GM12801 (cell line): ENCODE results near the gene MICAL2.

ENCODE experiments used
- TF ChIP-seq, protein P1 (sequence below): IDR thresholded peaks from one replicate; pipeline ENCODE4 v1.5.1; 2011; ENCODE audit warnings: control low read depth; ENCODE audit not compliant: insufficient read length; ENCODE audit errors: extremely low read depth

The MICAL2 gene

DNA sequence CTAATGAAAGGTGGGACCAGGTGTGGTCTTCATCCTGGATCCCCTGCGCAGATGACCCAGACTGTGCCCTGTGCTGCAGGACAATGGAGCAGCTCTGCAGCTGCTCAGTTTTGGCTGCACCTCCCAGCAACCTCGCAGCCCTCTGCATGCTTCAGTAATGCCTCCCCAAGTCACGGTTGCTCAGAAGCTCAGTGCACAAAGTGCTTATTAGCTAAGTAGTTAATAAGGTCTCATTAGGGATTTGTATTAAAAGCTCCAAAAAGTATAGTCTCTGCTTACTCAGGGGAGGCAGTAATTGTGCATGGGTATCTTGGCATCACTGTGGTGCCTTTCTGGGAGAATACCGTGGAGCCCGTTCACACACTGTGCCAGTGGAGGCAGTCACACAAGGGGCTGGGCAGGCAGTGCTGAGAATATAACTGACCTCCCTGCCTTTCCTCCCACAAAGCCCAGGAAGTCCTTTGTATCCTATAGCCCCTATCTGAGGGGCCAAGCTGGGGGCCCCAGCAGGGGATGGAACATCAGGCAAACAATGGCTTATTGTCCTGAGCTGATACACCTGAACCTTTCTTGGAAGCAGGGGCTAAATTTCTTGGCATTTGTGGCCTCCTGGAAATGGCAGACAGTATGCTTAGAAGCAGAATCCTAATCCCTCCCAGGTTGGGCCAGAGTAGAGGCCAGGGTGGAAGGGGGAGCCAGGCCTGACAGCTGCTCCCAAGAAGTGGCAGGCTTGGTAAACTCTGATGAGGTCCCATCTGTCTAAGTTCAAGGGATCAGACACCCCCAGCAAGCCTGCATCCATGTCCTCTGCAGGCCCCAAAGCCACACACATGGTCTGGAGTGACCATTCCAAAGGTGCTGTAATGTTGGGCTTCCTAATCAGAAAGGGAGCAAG is 141.5 kb downstream of the MICAL2 start:
- TF ChIP-seq, protein P1, sequence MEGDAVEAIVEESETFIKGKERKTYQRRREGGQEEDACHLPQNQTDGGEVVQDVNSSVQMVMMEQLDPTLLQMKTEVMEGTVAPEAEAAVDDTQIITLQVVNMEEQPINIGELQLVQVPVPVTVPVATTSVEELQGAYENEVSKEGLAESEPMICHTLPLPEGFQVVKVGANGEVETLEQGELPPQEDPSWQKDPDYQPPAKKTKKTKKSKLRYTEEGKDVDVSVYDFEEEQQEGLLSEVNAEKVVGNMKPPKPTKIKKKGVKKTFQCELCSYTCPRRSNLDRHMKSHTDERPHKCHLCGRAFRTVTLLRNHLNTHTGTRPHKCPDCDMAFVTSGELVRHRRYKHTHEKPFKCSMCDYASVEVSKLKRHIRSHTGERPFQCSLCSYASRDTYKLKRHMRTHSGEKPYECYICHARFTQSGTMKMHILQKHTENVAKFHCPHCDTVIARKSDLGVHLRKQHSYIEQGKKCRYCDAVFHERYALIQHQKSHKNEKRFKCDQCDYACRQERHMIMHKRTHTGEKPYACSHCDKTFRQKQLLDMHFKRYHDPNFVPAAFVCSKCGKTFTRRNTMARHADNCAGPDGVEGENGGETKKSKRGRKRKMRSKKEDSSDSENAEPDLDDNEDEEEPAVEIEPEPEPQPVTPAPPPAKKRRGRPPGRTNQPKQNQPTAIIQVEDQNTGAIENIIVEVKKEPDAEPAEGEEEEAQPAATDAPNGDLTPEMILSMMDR: no peak

DNA sequence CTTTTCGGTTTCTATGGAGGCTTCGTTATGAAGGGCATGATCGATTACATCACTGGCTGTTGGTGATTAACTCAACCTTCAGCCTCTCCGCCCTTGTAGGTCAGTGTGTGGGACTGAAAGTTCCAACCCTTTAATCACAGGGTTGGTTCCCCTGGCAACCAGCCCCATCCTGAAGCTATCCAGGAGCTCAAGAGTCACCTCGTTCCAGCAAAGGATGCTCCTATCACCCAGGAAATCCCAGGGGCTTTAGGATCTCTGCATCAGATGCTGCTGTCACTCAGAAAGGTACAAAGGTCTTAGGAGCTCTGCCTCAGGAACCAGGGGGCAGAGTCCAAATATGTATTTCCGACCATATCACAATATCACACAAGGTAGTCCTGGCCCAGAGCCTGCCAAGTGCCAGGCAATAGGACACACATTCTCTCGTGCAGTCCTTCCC is 143.5 kb downstream of the MICAL2 start:
- TF ChIP-seq, protein P1: no peak

DNA sequence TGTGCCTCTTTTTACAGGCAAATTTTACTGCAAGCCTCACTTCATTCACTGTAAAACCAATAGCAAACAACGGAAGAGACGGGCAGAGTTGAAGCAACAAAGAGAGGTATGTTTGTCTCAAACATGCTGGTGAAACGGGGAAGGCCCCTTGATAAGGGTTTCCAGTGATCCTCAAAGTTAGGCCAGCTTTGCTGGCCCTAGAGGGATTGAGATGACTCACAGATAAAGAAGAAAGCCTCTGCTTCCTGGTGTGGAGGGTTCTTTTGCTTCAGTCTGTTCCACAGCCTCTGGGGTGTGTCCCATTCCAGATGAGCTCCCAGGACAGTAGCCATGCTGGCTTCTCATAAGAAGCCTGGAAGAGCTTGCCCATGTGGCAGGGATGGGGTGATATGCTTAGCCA is 148.1 kb downstream of the MICAL2 start:
- TF ChIP-seq, protein P1: no peak

DNA sequence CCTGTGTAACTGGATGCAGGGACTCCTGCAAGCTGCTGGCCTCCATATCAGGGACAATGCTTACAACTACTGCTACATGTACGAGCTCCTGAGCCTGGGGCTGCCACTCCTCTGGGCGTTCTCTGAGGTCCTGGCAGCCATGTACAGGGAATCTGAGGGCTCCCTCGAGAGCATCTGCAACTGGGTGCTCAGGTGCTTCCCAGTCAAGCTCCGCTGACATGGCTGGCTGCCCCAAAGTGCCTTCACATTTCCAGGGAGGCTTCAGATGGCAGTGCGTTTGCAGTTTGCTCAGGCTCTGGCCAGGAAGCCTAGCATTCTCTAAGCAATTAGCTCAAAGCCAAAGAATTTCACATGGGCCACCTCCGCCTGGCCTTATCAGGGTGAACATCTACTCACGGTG is 149.6 kb downstream of the MICAL2 start:
- TF ChIP-seq, protein P1: no peak

DNA sequence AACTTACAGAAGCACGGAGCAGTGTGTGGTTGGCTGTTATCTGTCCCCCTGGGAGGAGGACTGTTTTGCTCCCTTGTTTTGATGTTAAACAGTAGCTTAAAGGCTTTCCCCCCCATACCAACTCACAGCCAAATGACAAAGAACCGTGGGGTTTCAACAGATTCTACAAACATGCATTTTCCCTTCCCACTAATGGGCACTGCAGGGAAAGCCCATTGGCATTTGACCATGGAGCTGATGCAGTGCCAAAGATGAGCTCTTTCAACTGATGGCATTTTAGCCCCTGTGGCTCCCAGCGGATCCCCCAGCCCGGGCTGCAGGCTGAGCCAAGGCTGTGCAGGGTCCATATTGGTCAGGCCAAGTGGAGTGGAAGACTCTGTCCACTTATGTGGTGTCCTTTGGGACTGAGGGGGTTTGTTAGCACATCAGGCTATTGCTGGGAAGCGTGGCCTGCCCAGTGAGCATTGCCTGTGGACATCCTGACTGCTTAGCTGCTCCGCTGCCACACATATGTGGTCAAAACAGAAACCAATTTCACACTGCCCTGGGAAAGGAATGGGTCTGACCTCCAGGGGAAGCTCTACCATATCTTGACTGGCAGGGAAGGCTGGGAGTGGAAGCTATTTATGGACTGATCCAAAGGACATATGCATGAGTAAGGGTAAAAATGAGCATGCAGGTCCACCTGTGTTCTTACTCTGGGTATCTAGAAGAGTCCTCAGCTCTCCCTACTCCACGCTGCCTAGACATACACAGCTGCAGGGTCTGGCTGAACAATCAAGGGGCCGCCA is 150.5 kb downstream of the MICAL2 start:
- TF ChIP-seq, protein P1: no peak

DNA sequence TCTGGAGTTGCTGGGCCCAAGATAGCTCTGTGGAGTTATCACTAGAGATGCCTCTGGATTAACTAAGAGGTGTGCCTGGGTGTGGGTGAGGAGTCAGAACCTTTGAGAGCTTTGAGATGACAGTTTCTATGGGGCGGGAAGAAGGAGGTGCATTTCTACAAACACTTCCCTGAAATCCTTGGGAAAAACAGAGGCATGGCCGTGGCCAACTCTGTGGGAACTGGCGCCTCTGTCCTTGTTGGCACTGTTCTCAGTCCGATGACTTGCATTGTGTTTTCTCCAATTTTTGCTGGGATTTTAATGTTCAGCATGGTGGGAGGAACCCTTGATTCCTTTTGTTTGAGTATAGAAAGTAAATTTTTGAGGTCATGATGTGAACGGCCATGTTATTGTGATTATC is 151.2 kb downstream of the MICAL2 start:
- TF ChIP-seq, protein P1: no peak

DNA sequence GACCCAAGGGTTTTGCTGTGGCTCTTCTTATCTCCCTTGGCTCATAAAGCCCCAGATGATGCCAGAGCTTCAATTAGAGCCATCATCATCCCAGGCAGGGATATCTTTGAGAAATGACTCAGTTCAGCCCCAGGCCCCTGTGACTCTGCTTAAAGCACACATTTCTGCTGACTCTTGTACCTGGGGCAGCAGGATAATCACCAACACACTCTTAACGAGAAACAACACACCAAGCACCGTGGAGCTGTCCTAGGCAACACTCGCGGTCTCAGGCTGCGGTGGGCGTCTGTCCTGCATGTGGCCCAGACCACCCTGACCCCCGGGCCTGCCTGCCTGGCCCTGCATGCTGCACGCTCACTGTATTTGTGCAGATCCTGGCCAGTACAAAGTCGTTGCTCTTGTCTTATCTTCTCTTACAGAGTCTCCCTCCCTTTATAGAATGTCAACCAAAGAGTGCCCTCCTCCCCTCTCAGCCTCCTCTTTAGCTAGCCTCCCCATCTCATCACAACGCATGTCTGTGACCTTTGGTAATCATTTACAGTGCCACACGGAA is 152.8 kb downstream of the MICAL2 start:
- TF ChIP-seq, protein P1: no peak
